H7 (cell line): ENCODE measurements around the gene DIO3. TPM values are rescaled to one million over a fixed set of nuclear protein-coding genes. Genes with fewer than 3 reads are reported as not detected.
A peak's percentile ranks its signal among the peaks of the same experiment; 100 is the strongest.

Experiments
- DNase-seq: peaks from one replicate; pipeline ENCODE4 v3.0.0; 2012
- H3K27me3 ChIP-seq: 2 replicates; pipeline ENCODE4 v1.6.0; 2011; ENCODE audit warnings: mild to moderate bottlenecking, low read length; ENCODE audit not compliant: control insufficient read depth, insufficient read depth
- H3K36me3 ChIP-seq: replicated peaks from 2 replicates; pipeline ENCODE4 v1.5.1; 2011; ENCODE audit warnings: low read length; ENCODE audit not compliant: control insufficient read depth, insufficient read depth
- H3K4me3 ChIP-seq: 2 replicates; pipeline ENCODE4 v1.5.1; 2011; ENCODE audit warnings: low read depth, mild to moderate bottlenecking, control low read depth, low read length, moderate library complexity; ENCODE audit not compliant: insufficient read depth
- total RNA-seq: library from RNA; depleted of rRNA; stranded (reverse); fragments of >200 nt; shearing (Covaris generic); gene quantifications from 2 replicates; pipeline ENCODE4 v1.2.3, GENCODE V29; 2014; rRNA removed

The DIO3 gene
- 0.85 and 1.0 TPM in 2 replicates for total RNA-seq

- H3K36me3 ChIP-seq, result no peaks in the 10 kb centered on the region
- peak within 1 kb of the TSS; percentile 30; the same call in 1 of the 2 replicates for H3K4me3 ChIP-seq
- peaks cover 86% of the 10 kb centered on the region for H3K27me3 ChIP-seq
- peak; percentile 99 for DNase-seq
Observed at GRCh38 chr14:101561145-101561896, at the start of gene DIO3. Gene DIO3 (plus strand): TSS chr14:101561495.

- Histone ChIP-seq H3K4me3 (no peak overlapping the region), H3K27me3 (no peaks in the 10 kb centered on the region), H3K36me3 (no peaks in the 10 kb centered on the region)
- no peak for DNase-seq
Observed at GRCh38 chr14:101511620-101512375, 49.5 kb upstream of the DIO3 start.

- H3K4me3 ChIP-seq, result no peak overlapping the region
- H3K36me3 ChIP-seq, result no peaks in the 10 kb centered on the region
- DNase-seq, result no peak
- H3K27me3 ChIP-seq, result no peaks in the 10 kb centered on the region
Observed at GRCh38 chr14:101512376-101512695, 49.0 kb upstream of the DIO3 start.

- no peak for DNase-seq
- Histone ChIP-seq H3K4me3 (no peak overlapping the region), H3K36me3 (no peaks in the 10 kb centered on the region), H3K27me3 (no peaks in the 10 kb centered on the region)
Observed at GRCh38 chr14:101514136-101514535, 47.2 kb upstream of the DIO3 start.

GRCh38 chr14:101516401-101516800 lies 44.9 kb upstream of the DIO3 start:
- Histone ChIP-seq H3K36me3 (no peaks in the 10 kb centered on the region), H3K27me3 (no peaks in the 10 kb centered on the region), H3K4me3 (no peak overlapping the region)
- DNase-seq, result no peak

GRCh38 chr14:101518611-101519473 lies 42.5 kb upstream of the DIO3 start:
- Histone ChIP-seq H3K27me3 (no peaks in the 10 kb centered on the region), H3K36me3 (no peaks in the 10 kb centered on the region), H3K4me3 (no peak overlapping the region)
- DNase-seq, result no peak

GRCh38 chr14:101520621-101521472 lies 40.4 kb upstream of the DIO3 start:
- no peak overlapping the region for H3K4me3 ChIP-seq
- DNase-seq, result no peak

GRCh38 chr14:101521473-101521915 lies 39.8 kb upstream of the DIO3 start:
- no peaks in the 10 kb centered on the region for H3K36me3 ChIP-seq
- no peak overlapping the region for H3K4me3 ChIP-seq
- H3K27me3 ChIP-seq, result no peaks in the 10 kb centered on the region
- DNase-seq, result no peak

More at GRCh38 chr14:101520621-101521472, 40.4 kb upstream of the DIO3 start:
- no peaks in the 10 kb centered on the region for H3K36me3 ChIP-seq
- H3K27me3 ChIP-seq, result no peaks in the 10 kb centered on the region

GRCh38 chr14:101521978-101522377 lies 39.3 kb upstream of the DIO3 start:
- Histone ChIP-seq H3K36me3 (no peaks in the 10 kb centered on the region), H3K27me3 (no peaks in the 10 kb centered on the region), H3K4me3 (no peak overlapping the region)
- no peak for DNase-seq

GRCh38 chr14:101525640-101526527 lies 35.4 kb upstream of the DIO3 start:
- H3K36me3 ChIP-seq, result no peaks in the 10 kb centered on the region
- H3K27me3 ChIP-seq, result no peaks in the 10 kb centered on the region
- DNase-seq, result no peak
- no peak overlapping the region for H3K4me3 ChIP-seq

- Histone ChIP-seq H3K27me3 (no peaks in the 10 kb centered on the region), H3K36me3 (no peaks in the 10 kb centered on the region), H3K4me3 (no peak overlapping the region)
- no peak for DNase-seq
Observed at GRCh38 chr14:101527987-101528386, 33.3 kb upstream of the DIO3 start.

- no peak for DNase-seq
- H3K36me3 ChIP-seq, result no peaks in the 10 kb centered on the region
- H3K4me3 ChIP-seq, result no peak overlapping the region
- H3K27me3 ChIP-seq, result no peaks in the 10 kb centered on the region
Observed at GRCh38 chr14:101529079-101529478, 32.2 kb upstream of the DIO3 start.

- DNase-seq, result no peak
- Histone ChIP-seq H3K36me3 (no peaks in the 10 kb centered on the region), H3K4me3 (no peak overlapping the region), H3K27me3 (no peaks in the 10 kb centered on the region)
Observed at GRCh38 chr14:101534198-101534597, 27.1 kb upstream of the DIO3 start.
